ENCODE measurements around the gene DCAF17.

- no peak for TF ChIP-seq PATZ1 (CRISPR knock-in tag; IDR thresholded peaks at IDR 0.05; ENCODE audit: borderline replicate concordance)
- TF ChIP-seq ZC3H10 (CRISPR knock-in tag; IDR thresholded peaks at IDR 0.05): no peak
- no peak for TF ChIP-seq ZFP3 (CRISPR knock-in tag; IDR thresholded peaks at IDR 0.05)
- TF ChIP-seq TCF4 (CRISPR knock-in tag; IDR thresholded peaks at IDR 0.05; ENCODE audit: borderline replicate concordance): no peak
- TF ChIP-seq ISL1 (CRISPR knock-in tag; IDR thresholded peaks at IDR 0.05): no peak
- no peak for TF ChIP-seq RARB (CRISPR knock-in tag; IDR thresholded peaks at IDR 0.05)
- no peak for TF ChIP-seq BACH2 (CRISPR knock-in tag; IDR thresholded peaks at IDR 0.05; ENCODE audit: borderline replicate concordance)
- no peak for TF ChIP-seq SNAI2 (CRISPR knock-in tag; IDR thresholded peaks at IDR 0.05)
- TF ChIP-seq OSR1 (CRISPR knock-in tag; IDR thresholded peaks at IDR 0.05): no peak
- TF ChIP-seq POU6F1 (CRISPR knock-in tag; IDR thresholded peaks at IDR 0.05; ENCODE audit: borderline replicate concordance, low read depth): no peak
Observed at GRCh38 chr2:171389325-171389724, 44.7 kb upstream of the DCAF17 start.
